ENCODE results near the gene HDAC4. TPM values are rescaled to one million over a fixed set of nuclear protein-coding genes. Genes with fewer than 3 reads are reported as not detected.

HDAC4 gene
- total RNA-seq, 2 donors from 2014 or later = 8.1 to 20.1 TPM

DNA sequence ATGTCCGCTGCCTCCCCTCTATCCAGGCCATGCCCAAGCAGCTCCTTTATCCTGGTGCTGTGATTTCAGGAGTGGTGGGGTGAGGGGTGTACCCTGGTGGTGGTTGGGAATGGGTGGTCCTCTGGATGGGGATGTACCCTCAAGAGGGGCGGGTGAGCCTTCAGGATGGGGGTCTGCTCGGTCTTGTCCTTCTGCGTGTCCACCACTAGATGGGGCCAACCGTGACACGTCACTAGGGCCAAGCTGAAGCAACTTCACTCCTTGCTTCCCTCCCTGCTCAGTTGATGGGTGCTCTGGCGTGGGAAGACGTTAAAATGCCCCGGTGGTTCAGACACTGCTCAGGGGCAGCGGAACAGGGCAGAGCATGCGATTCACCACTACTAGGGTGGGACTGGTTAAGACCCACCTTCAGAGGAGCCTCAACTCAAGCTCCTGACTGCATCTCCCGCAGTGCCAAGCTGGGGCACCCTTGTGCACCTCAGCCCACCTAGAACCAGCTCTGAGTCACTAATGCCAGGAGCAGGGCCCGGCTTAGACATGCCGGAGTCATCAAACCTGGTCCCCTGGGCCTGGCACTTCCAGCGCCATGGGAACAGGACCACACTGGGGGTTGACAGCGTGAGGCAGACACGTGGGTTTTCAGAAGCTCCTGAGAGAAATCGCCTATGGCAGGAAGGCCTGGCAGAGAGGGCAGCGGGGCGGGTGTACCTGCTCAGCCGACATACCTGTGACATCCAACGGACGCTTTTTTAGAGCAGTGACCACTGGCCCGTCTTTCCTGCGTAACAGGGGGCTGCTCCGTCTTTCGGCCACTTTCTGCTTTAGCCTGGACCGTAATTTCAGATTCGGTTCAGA, 256.7 kb downstream of the HDAC4 start:
- Histone ChIP-seq H3K9me3 (no peaks in the 10 kb centered on the region), H3K4me1 (no peaks in the 10 kb centered on the region), H3K27ac (no peak overlapping the region), H3K4me3 (no peak overlapping the region), H3K36me3 (peaks cover 48% of the 10 kb centered on the region), H3K27me3 (no peaks in the 10 kb centered on the region)
- TF ChIP-seq, protein P1, sequence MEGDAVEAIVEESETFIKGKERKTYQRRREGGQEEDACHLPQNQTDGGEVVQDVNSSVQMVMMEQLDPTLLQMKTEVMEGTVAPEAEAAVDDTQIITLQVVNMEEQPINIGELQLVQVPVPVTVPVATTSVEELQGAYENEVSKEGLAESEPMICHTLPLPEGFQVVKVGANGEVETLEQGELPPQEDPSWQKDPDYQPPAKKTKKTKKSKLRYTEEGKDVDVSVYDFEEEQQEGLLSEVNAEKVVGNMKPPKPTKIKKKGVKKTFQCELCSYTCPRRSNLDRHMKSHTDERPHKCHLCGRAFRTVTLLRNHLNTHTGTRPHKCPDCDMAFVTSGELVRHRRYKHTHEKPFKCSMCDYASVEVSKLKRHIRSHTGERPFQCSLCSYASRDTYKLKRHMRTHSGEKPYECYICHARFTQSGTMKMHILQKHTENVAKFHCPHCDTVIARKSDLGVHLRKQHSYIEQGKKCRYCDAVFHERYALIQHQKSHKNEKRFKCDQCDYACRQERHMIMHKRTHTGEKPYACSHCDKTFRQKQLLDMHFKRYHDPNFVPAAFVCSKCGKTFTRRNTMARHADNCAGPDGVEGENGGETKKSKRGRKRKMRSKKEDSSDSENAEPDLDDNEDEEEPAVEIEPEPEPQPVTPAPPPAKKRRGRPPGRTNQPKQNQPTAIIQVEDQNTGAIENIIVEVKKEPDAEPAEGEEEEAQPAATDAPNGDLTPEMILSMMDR (IDR thresholded peaks at IDR 0.05) = peak; percentile 55 to 73
- DNase-seq (ENCODE audit: low spot score) = no peak

DNA sequence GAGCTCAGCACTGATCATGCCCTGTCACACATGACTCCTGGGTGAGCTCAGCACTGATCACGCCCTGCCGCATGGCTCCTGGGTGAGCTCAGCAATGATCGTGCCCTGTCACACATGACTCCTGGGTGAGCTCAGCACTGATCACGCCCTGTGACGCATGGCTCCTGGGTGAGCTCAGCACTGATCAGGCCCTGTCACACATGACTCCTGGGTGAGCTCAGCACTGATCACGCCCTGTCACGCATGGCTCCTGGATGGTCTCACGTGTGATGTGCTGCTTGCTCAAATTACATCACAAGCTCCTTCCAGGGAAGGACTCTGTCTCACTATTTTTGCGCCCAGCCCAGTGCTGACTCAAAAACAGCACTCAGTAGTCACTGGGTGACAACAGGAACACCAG, 258.0 kb downstream of the HDAC4 start:
- no peaks in the 10 kb centered on the region for H3K4me1 ChIP-seq
- H3K36me3 ChIP-seq = peaks cover 46% of the 10 kb centered on the region
- no peaks in the 10 kb centered on the region for H3K27me3 ChIP-seq
- no peak overlapping the region for H3K27ac ChIP-seq
- H3K4me3 ChIP-seq = no peak overlapping the region
- no peaks in the 10 kb centered on the region for H3K9me3 ChIP-seq
- DNase-seq (ENCODE audit: low spot score) = no peak
- TF ChIP-seq, protein P1 (IDR thresholded peaks at IDR 0.05) = no peak

DNA sequence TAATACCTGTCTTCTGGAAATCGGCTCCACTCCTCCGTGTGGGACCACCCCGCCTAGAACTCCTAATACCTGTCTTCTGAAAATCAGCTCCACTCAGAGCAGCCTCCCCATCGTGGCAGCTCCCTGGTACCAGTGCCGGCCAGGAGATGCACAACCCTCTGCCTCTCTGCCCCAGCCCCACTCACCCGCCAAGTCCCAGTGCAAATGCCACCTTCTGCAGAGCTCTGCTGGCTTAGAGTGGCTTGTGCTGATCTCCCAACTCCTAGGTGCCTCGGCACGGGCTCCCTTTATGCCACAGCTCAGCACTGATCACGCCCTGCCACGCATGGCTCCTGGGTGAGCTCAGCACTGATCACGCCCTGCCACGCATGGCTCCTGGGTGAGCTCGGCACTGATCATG, 258.5 kb downstream of the HDAC4 start:
- H3K9me3 ChIP-seq = no peaks in the 10 kb centered on the region

DNA sequence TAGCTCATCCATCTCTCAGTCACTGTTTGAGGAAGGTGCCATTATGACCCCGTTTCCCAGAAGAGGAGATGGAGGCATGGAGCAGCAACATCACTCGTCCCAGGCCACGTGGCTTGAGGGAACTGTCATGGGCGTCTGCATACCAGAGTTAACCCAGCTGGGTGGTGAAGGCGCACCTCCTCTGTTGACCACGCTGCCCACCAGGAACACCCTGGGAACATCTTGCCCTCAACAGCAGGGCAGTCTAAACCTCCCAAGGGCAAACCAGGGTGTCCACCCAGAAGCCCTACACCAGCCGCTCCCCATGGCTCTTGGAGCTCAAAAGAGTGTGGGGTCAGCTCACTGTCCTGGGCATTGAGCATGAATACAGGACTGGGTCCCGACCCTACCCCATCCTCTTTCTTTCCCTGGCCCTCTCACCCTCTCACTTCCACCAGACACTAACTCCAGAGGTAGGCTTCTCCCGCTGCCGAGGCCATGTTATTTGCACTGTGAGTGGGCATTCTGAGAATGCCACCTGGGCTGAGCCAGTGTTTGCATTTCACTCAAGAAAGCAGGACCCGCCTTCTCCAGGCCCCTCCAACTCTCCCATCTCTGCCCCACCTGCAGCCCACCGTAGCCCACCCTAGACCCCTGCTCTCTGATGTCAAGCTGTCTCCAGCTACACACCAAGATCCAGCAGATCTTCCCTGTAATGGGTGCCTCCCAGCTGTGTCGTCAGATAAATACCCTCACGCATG, 259.6 kb downstream of the HDAC4 start:
- H3K9me3 ChIP-seq = no peaks in the 10 kb centered on the region
- H3K36me3 ChIP-seq = peaks cover 40% of the 10 kb centered on the region
- TF ChIP-seq, protein P1 (IDR thresholded peaks at IDR 0.05) = no peak
- no peaks in the 10 kb centered on the region for H3K4me1 ChIP-seq
- no peak for DNase-seq (ENCODE audit: low spot score)
- no peaks in the 10 kb centered on the region for H3K27me3 ChIP-seq
- no peak overlapping the region for H3K4me3 ChIP-seq
- no peak overlapping the region for H3K27ac ChIP-seq

More for the DNA sequence above, 258.5 kb downstream of the HDAC4 start:
- no peaks in the 10 kb centered on the region for H3K4me1 ChIP-seq
- H3K27me3 ChIP-seq = no peaks in the 10 kb centered on the region
- no peak overlapping the region for H3K4me3 ChIP-seq
- peaks cover 41% of the 10 kb centered on the region for H3K36me3 ChIP-seq
- DNase-seq (ENCODE audit: low spot score) = no peak
- no peak overlapping the region for H3K27ac ChIP-seq
- TF ChIP-seq, protein P1 (IDR thresholded peaks at IDR 0.05) = no peak

DNA sequence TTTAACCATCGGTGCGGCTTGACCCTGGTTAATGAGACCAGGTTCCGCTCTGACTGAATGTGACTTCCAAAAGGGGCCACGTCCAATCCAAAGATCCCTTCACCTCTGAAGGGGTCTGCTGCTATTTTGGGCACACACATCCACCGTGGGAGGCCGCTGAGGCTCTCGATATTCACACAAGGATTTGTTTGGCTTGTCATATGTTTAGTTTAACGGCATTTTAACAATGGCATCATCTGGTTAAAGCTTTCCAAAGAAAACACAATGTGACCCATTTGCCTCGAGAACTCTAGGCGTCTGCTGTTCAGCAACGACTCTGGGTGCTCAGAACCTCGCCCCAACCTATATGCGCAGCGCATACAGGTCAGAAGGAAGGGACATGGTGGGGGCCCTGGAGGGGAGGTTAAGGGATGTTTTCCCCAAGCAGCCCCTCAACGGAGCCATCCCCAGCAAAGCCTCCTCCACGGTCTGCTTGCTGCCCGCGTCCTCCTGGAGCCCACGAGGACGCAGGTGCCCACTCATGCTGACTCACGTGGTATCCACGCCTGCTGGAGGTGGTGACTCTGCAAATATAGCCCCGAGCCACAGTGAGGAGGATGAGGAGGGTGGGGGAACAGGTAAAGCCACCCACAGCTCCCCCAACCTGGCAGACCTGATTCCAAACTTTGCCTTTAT, 260.3 kb downstream of the HDAC4 start:
- TF ChIP-seq, protein P1 (IDR thresholded peaks at IDR 0.05) = no peak
- H3K36me3 ChIP-seq = peaks cover 42% of the 10 kb centered on the region
- no peak for DNase-seq (ENCODE audit: low spot score)

More for the DNA sequence above, 260.3 kb downstream of the HDAC4 start:
- Histone ChIP-seq H3K4me1 (no peaks in the 10 kb centered on the region), H3K4me3 (no peak overlapping the region), H3K27me3 (no peaks in the 10 kb centered on the region), H3K27ac (no peak overlapping the region), H3K9me3 (no peaks in the 10 kb centered on the region)

Measured in right atrium auricular region (tissue), 2 donors.